Brain microvascular endothelial cell (primary cell): ENCODE data around the gene GDAP2.

Experiments used
- DNase-seq: peaks from one replicate; pipeline ENCODE4 v3.0.0-alpha.2; 2020
- H3K27ac ChIP-seq: fragments of 250-450 bp; sonication (Bioruptor Pico); 2 replicates; pipeline ENCODE4 v1.5.1; 2020; ENCODE audit warnings: mild to moderate bottlenecking, moderate library complexity
- H3K27me3 ChIP-seq: fragments of 250-450 bp; sonication (Bioruptor Pico); replicated peaks from 2 replicates; pipeline ENCODE4 v1.5.1; 2020; ENCODE audit warnings: mild to moderate bottlenecking
- H3K36me3 ChIP-seq: fragments of 250-450 bp; sonication (Bioruptor Pico); replicated peaks from 2 replicates; pipeline ENCODE4 v1.5.1; 2020; ENCODE audit warnings: mild to moderate bottlenecking
- H3K4me3 ChIP-seq: 2 replicates; pipeline ENCODE4 v1.5.1; 2011; ENCODE audit warnings: low read depth, mild to moderate bottlenecking, control low read depth, low read length, moderate library complexity
- in situ Hi-C: cut with HindIII; loops from 2 replicates; pipeline ENCODE4 v1.10.0; 2017; ENCODE audit warnings: low sequenced_read_pairs, low pct_ligation_motif_present
- TF ChIP-seq, protein P1 (sequence below): IDR thresholded peaks from 2 replicates; pipeline ENCODE4 v1.5.1; 2011; ENCODE audit warnings: low read depth, mild to moderate bottlenecking, moderate library complexity, low read length, control low read depth, inconsistent platforms; ENCODE audit errors: missing control alignments

The GDAP2 gene

GRCh38 chr1:117814856-117815797, 114.3 kb downstream of the GDAP2 start:
- H3K4me3 ChIP-seq: no peak overlapping the region
- no peak for DNase-seq
- no peaks in the 10 kb centered on the region for H3K36me3 ChIP-seq
- H3K27ac ChIP-seq: no peak overlapping the region
- TF ChIP-seq, protein P1, sequence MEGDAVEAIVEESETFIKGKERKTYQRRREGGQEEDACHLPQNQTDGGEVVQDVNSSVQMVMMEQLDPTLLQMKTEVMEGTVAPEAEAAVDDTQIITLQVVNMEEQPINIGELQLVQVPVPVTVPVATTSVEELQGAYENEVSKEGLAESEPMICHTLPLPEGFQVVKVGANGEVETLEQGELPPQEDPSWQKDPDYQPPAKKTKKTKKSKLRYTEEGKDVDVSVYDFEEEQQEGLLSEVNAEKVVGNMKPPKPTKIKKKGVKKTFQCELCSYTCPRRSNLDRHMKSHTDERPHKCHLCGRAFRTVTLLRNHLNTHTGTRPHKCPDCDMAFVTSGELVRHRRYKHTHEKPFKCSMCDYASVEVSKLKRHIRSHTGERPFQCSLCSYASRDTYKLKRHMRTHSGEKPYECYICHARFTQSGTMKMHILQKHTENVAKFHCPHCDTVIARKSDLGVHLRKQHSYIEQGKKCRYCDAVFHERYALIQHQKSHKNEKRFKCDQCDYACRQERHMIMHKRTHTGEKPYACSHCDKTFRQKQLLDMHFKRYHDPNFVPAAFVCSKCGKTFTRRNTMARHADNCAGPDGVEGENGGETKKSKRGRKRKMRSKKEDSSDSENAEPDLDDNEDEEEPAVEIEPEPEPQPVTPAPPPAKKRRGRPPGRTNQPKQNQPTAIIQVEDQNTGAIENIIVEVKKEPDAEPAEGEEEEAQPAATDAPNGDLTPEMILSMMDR: no peak
- in situ Hi-C loops: no loop called here
- no peaks in the 10 kb centered on the region for H3K27me3 ChIP-seq
